NCI-H2227 (cell line): ENCODE data around the gene HSD17B13.

Experiments used
- DNase-seq: peaks from one replicate; lab custom pipeline; 2025; ENCODE audit not compliant: unreplicated experiment; lab: John Stamatoyannopoulos, UW

Gene HSD17B13

DNA sequence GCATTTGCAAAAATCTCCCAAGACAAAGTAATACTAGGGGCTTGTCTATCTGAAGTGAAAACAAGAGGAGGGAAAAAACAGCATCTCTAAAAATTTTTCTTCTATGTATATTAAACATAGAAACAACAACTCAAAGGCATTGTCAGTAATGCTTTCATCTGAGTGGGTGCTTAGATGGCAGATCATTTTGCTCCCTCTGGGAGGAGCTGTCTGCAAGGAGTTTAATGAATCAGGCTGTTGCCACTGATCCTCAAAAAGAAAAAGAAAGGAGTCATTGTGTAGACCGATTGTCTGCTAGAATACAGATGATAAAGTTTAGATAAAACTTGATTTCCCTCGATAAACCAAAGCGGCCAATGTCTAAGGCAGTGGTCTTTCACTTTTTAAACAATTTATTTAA, 52.5 kb downstream of the HSD17B13 start:
- DNase-seq = peak; percentile 17

DNA sequence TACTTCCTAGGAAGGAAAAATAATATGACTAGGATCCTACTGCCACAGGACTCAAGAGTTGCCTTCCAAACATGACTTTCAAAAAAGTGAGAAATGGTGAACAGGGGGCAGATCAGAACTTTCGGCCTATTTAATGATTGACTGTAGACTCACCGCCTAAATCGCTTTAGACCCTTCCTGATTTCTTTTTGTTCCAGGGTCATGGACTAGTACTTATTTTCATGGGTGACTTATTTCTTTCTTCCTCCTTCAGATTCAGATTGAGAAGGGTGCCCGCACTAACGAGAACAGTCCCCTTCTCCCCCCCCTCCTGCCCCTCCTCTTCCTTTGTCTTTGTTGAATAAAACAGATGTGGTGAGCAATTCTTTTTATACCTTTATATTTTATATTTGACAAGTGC, 54.3 kb downstream of the HSD17B13 start:
- DNase-seq = no peak

DNA sequence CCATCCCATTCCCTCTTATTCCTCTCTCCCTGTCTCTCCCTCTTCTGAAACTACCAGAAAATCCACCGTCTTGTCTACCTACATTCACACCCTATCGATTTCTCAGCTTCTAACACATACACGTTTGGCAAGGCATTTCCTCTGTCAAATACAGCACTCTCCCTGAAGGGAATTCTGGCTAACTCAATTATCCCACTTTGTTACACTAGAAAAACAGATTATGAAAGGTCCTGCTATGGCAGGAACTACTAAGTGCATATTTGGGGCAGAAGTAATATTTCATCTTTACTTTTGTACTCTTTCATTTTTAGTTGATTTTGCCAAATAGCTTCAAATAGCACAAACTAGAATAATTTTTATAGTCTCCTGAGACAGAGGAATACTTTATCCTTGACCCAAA, 55.7 kb downstream of the HSD17B13 start:
- no peak for DNase-seq

DNA sequence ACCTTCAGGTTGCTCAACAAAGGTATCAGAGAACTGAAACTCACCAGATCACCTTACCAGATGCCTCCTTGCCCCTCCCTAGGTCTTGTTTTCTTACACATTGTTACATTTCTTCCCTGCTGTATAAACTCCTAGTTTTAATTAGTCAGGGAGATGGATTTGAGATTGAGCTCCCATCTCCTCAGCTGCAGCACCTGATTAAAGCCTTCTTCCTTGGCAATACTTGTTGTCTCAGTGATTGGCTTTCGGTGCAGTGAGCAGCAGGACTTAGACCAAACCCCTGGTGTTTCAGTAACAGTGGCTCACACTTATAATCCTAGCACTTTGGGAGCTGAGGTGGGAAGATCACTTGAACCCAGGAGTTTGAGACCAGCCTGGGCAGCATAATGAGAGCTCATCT, 59.8 kb downstream of the HSD17B13 start:
- DNase-seq = no peak

DNA sequence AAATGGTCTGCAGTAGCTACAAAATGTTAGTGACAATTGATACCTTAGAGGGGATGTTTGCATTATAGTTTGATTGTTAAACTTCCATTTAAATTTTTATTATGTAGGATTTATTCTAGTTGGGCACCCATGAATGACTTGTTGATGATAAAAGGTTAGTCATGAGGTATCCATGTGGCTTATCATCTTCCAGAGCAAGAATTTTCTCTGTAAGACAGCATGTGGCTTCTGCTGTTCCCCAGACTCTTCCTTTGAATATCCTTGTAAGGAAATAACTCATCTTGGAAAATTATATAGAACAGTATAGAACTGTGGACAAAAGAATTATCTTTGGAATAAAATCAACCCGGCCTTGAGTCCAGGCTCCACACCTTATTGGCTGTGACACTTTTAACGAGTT, 62.2 kb downstream of the HSD17B13 start:
- DNase-seq = no peak

DNA sequence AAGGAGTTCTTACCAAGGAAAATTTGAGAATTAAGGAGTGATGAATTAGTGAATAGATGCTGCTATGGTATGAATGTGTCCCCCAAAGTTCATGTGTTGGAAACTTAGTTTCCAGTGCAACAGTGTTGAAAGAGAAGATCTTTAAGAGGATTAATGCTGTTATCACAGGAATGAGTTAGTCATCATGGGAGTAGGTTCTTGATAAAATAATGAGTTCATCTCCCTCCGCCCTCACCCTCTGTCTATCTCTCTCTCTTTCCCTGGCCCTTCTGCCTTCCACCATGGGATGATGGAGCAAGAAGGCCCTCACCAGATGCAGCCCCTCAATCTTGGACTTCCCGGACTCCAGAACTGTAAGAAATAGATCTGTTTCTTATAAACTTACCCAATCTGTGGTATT, 64.0 kb downstream of the HSD17B13 start:
- DNase-seq = no peak

DNA sequence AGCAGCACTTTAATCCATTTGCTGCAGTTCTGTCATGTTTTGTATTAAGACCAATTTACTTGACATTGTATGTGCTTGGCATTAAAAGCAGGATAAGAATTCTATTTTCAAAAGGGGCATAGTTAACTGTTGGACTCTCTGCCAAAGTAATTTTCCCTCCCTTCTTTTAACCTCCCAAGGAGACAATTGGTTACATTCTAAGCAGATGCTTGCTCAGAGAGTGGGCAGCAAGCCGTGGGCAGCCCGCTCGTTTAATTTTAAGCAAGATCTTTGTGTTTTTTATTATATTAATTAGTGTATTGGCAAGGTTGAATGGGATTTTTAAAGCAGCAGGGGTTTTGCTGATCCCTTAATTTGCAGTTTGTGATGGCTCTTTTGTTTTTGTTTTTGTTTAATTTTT, 65.2 kb downstream of the HSD17B13 start:
- no peak for DNase-seq

DNA sequence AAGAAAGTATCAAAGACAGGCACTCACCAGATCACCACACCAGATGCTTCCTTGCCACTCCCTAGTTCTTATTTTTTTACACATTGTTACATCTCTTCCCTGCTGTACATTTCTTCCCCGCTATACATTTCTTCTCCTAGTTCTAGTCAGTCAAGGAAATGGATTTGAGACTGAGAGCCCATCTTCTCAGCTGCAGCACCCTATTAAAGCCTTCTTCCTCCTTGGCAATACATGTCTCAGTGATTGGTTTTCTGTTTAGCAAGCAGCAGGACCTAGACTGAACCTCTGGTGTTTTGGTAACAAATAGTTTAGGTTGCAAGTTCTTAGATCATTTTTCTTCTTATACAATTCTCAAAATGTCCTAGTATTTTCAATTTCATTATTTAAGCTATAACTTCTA, 66.9 kb downstream of the HSD17B13 start:
- no peak for DNase-seq
